GM11168 (cell line): ENCODE data around the gene FANCD2.
"Not testable (repeated sequence)": the region's sequence is repeated elsewhere in the genome, so short reads cannot be mapped to it uniquely, and the experiment has no call there.

ENCODE experiments used
- in situ Hi-C: fragments of 300-500 bp; cut with MboI; formaldehyde crosslinking; loops from one replicate; pipeline ENCODE4 v1.12.0; 2022; ENCODE audit warnings: low sequenced_read_pairs; ENCODE audit not compliant: unreplicated experiment

Gene FANCD2

DNA sequence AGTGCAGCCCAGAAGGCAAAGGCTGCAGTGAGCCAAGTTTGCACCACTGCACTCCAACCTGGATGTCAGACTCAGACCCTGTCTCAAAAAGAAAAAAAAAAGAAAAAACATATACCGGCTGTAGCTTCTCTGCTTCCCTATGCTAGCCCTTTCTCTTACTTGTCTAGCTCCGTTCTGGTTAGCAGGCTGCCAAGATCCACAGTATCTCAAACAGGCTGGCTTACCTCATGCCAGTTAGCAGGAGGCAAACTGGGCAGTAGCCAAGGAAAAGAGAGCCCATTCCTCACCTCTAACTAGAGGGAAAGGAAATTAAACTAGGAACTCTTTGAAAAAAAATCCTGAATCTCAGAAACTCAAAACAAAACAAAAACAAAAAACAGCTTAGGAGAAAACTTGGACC, 65.2 kb downstream of the FANCD2 start:
- in situ Hi-C loops: not testable (repeated sequence)

DNA sequence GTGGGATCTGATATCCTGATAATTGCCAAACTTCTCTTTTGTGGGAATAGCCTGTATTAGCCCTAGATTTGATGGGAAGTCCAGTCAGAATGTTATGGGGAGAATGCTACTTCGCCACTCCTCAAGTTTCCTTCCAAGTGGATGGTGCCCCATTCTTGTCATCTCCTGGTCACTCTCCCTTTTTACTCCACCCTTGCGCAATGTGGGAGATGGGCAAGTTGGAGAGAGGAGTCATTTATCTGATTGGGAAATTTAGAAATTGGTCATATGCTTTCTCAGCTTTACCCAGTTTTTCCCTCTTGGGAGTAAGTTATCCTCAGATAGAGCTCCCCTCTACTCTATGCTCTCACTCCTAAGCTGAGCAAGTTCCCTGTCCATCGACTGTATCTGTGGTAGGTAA, 67.4 kb downstream of the FANCD2 start:
- in situ Hi-C loops: no loop called here

DNA sequence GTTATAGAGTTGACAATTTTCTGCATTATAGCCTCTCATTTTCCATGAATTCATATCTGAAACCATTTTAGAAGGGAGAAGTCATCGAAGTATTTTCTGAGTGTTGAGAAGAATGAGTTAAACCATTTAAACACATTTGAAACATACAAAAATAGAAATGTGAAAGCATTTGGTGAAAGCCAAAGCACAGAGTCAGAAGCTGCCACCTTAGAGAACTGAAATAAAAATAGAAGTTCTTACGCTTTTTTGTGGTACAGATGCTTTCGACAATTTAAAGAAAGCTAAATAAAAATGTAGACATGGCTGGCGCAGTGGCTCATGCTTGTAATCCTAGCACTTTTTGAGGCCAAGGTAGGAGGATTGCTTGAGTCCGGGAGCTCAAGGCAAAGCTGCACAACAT, 72.8 kb downstream of the FANCD2 start:
- in situ Hi-C loops: no loop called here

DNA sequence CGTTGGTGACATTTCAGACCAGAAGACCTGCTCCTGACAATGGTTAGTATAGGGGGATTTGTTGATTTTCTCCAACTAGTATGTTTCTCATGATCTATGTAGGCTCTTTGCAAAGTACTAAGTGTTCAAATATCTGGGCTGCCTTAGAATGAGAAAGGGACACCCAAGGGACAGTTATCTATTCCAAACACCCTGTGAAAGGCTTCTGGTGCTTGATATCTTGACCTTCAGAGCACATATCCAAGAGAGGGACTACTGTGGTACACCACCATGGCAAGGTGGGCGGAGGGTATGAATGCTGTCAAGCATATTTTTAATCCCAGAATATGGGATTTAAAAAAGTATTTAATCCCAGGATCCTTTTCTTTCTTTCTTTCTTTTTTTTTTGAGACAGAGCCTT, 80.7 kb downstream of the FANCD2 start:
- in situ Hi-C loops: no loop called here

DNA sequence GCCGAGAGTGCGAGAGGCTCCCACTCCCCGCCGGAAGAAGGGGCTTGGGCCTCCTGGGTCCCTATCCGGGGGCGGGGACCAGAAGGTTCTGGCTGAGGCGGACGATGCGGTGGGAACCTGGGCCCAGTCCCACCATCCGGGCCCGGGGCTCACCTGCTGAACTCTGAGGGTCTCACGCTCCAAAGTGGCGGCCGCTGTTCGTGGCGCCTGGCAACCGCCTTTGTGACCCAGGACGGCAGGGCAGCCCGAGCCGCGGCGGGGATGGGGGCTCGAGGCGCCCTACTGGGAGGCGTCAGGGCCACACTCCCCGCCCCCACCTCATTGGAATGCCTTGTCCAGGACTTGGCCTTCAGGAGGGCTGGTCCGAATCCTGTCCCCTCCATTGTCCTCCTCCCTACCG, 81.9 kb downstream of the FANCD2 start, which contains the start of gene FANCD2OS:
Gene FANCD2OS, minus strand, starts transcription at position 165 of the 400 bp plus-strand sequence. CDS start 3,481 bp downstream, outside the sequence.
- in situ Hi-C loops: no loop called here

DNA sequence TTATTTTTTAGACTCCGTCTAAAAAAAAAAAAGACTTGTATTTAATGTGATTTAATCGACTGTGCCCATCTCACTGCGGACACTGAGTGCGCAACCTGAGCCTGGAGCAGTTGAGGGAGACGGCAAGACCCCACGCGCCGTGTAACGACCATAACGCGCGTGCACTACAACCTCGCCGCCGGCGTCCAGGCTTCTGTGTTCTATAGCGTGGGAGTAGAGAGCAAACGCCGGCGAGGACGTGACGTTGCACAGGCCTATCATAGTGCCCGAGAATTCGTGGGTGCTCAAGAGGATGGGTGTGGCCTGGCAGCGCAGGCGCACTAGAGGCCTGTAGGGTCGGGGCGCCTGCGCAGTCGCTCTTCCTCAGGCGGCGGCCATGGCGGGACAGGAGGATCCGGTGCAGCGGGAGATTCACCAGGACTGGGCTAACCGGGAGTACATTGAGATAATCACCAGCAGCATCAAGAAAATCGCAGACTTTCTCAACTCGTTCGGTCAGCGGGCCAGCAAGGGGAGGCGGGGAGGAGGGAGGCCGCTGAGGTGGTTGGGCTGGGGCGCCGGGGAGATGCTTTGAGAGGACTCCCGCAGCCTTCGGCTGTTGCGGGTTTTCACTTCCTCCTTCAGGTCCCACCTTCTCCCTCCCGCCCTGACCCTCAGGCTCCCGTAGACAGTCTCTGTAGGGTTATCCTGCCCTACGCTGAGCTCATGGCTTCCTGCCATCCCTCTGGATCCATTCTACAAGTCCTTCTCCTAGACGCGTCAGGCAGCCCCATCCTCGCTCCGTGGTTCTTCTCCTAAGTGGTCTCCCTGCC, 89.3 kb downstream of the FANCD2 start, which contains the start of gene BRK1:
Gene BRK1, plus strand, starts transcription at position 350 of the 812 bp plus-strand sequence. Its CDS starts 27 bp downstream, at position 377.
- in situ Hi-C loops: no loop called here

DNA sequence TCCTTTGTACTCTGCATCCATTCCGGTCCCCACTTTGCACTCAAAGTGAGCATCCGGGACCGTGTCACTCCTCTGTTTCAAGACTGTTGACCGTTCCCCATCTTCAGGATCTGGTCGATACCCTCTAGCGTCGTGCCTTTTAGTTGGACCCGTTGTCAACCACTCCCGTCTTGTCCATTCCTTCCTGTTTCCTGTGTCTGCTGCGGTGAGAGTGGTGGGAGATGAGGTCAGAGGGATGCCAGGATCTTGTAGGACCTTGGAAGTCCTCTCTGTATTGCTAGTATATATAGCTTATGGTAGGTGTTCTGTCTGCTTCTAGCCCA, 89.9 kb downstream of the FANCD2 start:
- in situ Hi-C loops: no loop called here

DNA sequence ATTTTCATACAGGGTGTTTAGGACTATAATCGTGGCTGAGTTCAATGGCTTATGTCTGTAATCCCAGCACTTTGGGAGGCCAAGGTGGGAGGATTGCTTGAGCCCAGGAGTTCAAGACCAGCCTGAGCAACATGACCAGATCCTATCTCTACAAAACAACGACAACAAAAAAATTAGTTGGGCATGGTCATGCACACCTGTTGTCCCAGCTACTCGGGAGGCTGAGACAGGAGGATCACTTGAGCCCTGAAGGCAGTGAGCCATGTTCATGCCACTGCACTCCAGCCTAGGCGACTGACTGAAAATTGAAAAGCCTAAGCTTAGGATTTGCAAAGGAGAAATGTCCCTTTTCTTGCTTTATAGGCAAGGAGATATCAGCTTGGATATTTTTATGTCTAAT, 90.7 kb downstream of the FANCD2 start:
- in situ Hi-C loops: no loop called here

DNA sequence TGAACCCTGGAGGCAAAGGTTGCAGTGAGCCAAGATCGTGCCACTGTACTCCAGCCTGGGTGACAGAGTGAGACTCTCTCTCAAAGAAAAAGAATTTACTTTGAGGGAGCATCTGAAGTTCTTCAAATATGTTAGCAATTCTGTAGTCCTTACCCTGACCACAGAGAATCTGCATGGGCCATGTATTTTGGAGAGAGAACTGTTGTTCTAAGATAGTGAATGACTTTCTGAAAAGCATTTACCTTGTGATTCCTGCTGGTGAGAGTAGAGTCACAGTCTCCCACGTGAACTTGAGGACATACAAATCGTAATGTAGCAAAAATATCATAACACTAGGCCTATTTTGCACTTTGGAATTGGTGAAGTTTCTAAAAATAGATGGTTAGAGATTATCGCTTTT, 93.1 kb downstream of the FANCD2 start:
- in situ Hi-C loops: no loop called here

DNA sequence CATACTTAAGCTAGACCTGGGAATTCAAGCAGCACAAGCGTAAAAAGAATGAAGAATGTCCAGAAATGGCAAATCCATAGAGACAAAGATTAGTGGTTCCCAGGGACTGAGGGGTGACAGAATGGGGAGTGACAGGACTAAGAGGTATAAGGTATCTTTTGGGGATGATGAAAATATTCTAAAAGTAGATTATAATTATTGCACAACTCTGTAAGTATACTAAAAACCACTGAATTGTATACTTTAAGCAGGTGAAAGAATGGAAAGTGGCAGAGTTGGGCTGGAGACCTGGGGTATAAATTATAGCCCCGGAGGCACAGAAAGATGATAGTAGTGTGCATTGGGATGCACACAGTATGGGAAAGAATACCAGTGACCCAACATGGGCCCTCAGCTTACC, 94.8 kb downstream of the FANCD2 start:
- in situ Hi-C loops: no loop called here

DNA sequence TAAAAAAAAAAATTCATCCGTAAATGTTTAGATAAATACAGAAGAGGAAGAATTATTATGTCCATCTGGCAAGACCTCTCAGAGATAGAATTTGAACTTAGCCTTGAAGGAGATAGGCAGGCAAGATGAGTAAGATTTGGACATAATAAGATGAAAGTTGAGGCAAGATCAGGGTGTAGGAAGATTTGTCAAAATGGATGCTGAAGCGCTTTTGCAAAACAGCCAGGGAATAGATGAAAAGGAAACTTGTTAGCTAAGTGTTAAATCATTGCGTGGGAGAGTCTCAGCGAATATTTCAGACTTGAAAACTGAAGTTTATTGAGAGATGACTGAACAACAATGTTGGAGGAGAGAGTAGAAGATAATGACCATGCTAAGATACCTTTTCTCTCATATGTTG, 96.5 kb downstream of the FANCD2 start:
- in situ Hi-C loops: no loop called here

DNA sequence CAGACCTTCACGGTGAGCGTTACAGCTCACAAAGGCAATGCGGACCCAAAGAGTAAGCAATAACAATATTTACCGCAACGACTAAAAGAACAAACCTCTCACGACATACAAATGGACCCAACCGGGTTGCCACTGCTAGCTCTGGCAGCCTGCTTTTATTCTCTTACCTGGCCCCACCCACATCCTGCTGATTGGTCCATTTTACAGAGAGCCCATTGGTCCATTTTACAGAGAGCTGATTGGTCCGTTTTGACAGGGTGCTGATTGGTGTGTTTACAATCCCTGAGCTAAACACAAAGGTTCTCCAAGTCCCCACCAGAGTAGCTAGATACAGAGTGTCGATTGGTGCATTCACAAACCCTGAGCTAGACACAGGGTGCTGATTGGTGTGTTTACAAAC, 109.6 kb downstream of the FANCD2 start:
- in situ Hi-C loops: not testable (repeated sequence)

DNA sequence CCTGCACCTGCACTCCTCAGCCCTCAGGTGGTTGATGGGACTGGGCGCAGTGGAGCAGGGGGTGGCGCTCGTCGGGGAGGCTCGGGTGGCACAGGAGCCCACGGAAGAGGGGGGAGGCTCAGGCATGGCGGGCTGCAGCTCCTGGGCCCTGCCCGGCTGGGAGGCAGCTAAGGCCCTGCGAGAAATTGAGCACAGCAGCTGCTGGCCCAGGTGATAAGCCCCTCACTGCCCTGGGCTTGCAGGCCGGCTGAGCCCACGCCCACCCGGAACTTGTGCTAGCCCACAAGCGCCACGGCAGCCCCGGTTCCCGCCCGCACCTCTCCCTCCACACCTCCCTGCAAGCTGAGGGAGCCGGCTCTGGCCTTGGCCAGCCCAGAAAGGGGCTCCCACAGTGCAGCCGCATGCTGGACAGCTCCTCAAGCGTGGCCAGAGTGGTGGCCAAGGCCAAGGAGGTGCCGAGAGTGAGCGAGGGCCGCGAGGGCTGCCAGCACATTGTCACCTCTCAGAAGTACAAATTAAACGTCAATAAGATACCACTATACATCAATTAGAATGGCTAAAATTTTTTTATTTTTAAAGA, 110.3 kb downstream of the FANCD2 start:
- in situ Hi-C loops: no loop called here

DNA sequence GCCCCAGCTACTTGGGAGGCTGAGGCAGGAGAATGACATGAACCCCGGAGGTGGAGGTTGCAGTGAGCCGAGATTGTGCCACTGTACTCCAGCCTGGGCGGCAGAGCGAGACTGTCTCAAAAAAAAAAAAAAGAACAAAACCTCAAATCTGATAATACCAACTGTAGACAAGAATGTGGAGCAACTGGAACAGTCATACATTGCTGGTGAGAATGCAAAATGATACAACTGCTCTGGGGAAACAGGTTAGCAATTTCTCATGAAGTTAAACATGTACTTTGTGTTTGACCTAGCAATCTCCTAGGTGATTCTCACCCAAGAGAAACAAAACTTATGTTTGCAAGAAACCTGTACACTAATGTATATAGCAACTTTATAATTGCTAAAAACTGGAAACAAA, 110.9 kb downstream of the FANCD2 start:
- in situ Hi-C loops: no loop called here

DNA sequence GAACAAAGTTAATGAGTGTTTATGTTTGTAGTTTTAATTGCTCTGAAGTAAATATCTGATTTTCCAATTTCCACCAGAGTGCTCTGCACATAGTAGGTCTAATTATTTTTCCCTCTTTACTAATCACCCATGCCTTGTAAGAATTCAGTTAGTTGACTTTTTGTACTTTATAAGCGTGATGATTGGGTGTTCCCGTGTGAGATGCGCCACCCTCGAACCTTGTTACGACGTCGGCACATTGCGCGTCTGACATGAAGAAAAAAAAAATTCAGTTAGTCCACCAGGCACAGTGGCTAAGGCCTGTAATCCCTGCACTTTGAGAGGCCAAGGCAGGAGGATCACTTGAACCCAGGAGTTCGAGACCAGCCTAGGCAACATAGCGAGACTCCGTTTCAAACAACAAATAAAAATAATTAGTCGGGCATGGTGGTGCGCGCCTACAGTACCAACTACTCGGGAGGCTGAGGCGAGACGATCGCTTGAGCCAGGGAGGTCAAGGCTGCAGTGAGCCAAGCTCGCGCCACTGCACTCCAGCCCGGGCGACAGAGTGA, 114.8 kb downstream of the FANCD2 start:
- in situ Hi-C loops: no loop called here

DNA sequence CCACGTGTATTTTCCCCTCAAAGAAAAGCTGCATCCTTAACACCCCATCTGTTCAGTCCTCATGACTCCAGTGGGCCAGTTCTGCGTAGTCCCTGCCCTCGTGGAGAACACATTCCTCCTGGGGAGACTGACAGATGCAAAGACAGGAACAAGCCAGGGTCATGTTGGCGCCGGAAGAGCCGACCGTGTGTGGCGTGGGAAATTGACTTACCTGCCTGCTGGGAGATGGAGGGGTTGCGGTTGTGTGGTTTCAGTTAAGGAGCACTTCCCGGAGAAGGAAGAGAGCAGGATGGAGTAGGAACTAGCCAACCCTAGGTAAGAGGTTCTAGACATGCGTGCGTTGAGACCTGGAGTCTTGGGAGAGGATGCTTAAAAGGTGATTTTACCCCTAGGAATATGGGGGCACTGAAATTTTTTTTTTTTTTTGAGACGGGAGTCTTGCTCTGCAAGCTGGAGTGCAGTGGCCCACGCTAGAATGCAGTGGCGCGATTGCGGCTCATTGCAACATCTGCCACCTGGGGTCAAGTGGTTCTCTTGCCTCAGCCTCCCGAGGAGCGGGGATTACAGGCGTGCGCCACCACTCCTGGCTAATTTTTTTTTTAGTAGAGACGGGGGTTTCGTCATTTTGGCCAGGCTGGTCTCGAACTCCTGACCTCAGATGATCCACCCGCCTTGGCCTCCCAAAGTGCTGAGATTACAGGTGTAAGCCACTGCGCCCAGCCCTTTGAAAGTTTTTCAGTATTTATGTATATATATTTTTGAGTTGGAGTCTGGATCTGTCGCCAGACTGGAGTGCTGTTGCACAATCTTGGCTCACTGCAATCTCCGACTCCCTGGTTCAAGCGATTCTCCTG, 116.7 kb downstream of the FANCD2 start:
- in situ Hi-C loops: no loop called here

DNA sequence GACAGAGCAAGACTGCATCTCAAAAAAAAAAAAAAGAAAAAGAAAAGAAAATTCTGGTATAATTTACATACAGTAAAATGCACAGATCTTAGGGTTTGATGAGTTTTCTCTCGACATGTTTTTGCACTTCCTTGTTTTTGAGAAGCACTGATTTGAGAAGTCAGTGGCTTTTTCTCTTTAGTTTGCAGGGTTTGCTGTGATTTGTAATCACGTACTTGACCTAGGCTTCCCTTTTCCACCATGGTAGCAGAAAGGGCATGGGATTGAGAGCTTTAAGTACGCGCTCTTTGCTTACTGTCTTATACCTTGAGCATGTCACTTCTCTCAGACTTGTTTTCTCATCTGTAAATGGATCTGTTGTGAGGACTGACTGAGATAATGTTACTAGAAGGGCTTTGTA, 119.4 kb downstream of the FANCD2 start:
- in situ Hi-C loops: no loop called here

DNA sequence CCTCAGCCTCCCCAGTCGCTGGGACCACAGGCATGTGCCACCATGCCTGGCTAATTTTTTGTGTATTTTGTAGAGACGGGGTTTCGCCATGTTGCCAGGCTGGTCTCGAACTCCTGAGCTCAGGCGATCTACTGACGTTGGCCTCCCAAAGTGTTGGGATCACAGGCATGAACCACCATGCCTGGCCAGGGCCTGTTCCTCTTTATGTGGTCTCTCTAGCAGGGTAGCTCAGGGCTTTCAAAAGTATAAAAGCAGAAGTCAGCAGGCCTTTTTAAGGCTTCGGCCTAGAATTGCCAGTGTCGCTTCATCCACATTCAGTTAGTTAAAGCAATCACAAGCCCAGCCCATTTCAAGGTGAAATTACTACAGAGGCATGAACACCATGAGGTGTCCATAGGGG, 123.0 kb downstream of the FANCD2 start:
- in situ Hi-C loops: no loop called here

DNA sequence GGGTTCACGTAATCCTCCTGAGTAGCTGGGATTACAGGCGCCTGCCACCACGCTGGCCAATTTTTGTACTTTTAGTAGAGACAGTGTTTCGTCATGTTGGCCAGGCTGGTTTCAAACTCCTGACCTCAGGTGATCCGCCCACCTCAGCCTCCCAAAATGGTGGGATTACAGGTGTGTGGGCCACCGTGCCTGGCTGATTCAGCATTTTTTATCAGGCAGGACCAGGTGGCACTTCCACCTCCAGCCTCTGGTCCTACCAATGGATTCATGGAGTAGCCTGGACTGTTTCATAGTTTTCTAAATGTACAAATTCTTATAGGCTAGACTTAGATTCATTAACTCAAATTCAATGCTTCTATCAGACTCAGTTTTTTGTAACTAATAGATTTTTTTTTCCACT, 124.8 kb downstream of the FANCD2 start:
- in situ Hi-C loops: no loop called here
